GM23338 (cell line): ENCODE data around the gene ATF7IP2. TPM values are rescaled to one million over a fixed set of nuclear protein-coding genes. Genes with fewer than 3 reads are reported as not detected.
A peak's percentile ranks its signal among the peaks of the same experiment; 100 is the strongest.

Source experiments
- ATAC-seq: fragments of 200-7000 bp; cut with Tn5 transposase; 3 replicates; pipeline ENCODE4 v1.9.1; 2020
- DNase-seq: peaks from one replicate; pipeline ENCODE4 v3.0.0-alpha.2; 2015; ENCODE audit warnings: low spot score
- H2AFZ ChIP-seq: fragments of 200-600 bp; sonication (generic); 2 replicates; pipeline ENCODE4 v1.8.0; 2016; ENCODE audit warnings: antibody characterized with exemption, mild to moderate bottlenecking, moderate library complexity
- H3F3A ChIP-seq: fragments of 200-600 bp; sonication (generic); replicated peaks from 2 replicates; pipeline ENCODE4 v1.8.0; 2017; ENCODE audit warnings: antibody characterized with exemption, mixed run types, low read depth
- H3K27ac ChIP-seq: fragments of 200-600 bp; sonication (generic); 2 replicates; pipeline ENCODE4 v1.6.1; 2016; ENCODE audit warnings: low read depth
- H3K27me3 ChIP-seq: fragments of 200-600 bp; sonication (generic); 2 replicates; pipeline ENCODE4 v1.8.0; 2016; ENCODE audit warnings: mild to moderate bottlenecking, mixed run types, moderate library complexity; ENCODE audit not compliant: insufficient read depth
- H3K36me3 ChIP-seq: fragments of 200-600 bp; sonication (generic); 2 replicates; pipeline ENCODE4 v1.8.0; 2016; ENCODE audit warnings: mild to moderate bottlenecking; ENCODE audit not compliant: insufficient read depth
- H3K4me1 ChIP-seq: fragments of 200-600 bp; sonication (generic); 2 replicates; pipeline ENCODE4 v1.8.0; 2016; ENCODE audit warnings: mild to moderate bottlenecking, moderate library complexity; ENCODE audit not compliant: insufficient read depth
- H3K4me2 ChIP-seq: fragments of 200-600 bp; sonication (generic); 2 replicates; pipeline ENCODE4 v1.7.1; 2017; ENCODE audit warnings: mixed run types
- H3K4me3 ChIP-seq: fragments of 200-600 bp; sonication (generic); 2 replicates; pipeline ENCODE4 v1.6.1; 2016; ENCODE audit warnings: mixed run types
- H3K79me2 ChIP-seq: fragments of 200-600 bp; sonication (generic); replicated peaks from 2 replicates; pipeline ENCODE4 v1.8.0; 2017; ENCODE audit warnings: mild to moderate bottlenecking; ENCODE audit not compliant: insufficient read depth
- H3K9me2 ChIP-seq: fragments of 200-600 bp; sonication (generic); 2 replicates; pipeline ENCODE4 v1.8.0; 2017; ENCODE audit not compliant: insufficient read depth
- H4K20me1 ChIP-seq: fragments of 200-600 bp; sonication (generic); replicated peaks from 2 replicates; pipeline ENCODE4 v1.8.0; 2017; ENCODE audit warnings: mild to moderate bottlenecking; ENCODE audit not compliant: insufficient read depth
- H3K27ac Mint-ChIP-seq: 2 replicates; pipeline ENCODE4 v1.8.0; 2020; ENCODE audit warnings: inconsistent platforms, mild to moderate bottlenecking, moderate library complexity, mixed read lengths
- H3K27me3 Mint-ChIP-seq: 3 replicates; pipeline ENCODE4 v1.8.0; 2022; ENCODE audit warnings: low read depth, mild to moderate bottlenecking, moderate library complexity, mixed read lengths, inconsistent platforms; ENCODE audit not compliant: insufficient read depth, poor library complexity
- H3K36me3 Mint-ChIP-seq: 3 replicates; pipeline ENCODE4 v1.8.0; 2021; ENCODE audit warnings: low read depth, mild to moderate bottlenecking, inconsistent platforms, moderate library complexity, mixed read lengths
- H3K4me1 Mint-ChIP-seq: 3 replicates; pipeline ENCODE4 v1.8.0; 2020; ENCODE audit warnings: mild to moderate bottlenecking, inconsistent platforms, mixed read lengths
- H3K4me3 Mint-ChIP-seq: 3 replicates; pipeline ENCODE4 v1.8.0; 2021; ENCODE audit warnings: moderate library complexity, mild to moderate bottlenecking, inconsistent platforms, mixed read lengths
- H3K9me3 Mint-ChIP-seq: 3 replicates; pipeline ENCODE4 v1.8.0; 2020; ENCODE audit warnings: moderate library complexity, mild to moderate bottlenecking, inconsistent platforms, mixed read lengths
- CREB1 ChIP-seq: fragments of 250-450 bp; sonication (Bioruptor Pico); IDR thresholded peaks from 2 replicates; pipeline ENCODE4 v1.5.0; 2020; ENCODE audit warnings: low read depth, mild to moderate bottlenecking, moderate library complexity
- CTCF ChIP-seq, 2 experiments: fragments of 200-600 bp in 1 of 2; sonication (generic) in 1 of 2; conservative IDR thresholded peaks; 2 replicates each; pipeline versions ENCODE4 v1.5.1 to v1.6.1; 2016 to 2017; ENCODE audit warnings: antibody characterized with exemption in 2 of 2, low read depth in 2 of 2, mild to moderate bottlenecking in 2 of 2, moderate library complexity in 1 of 2
- ETS1 ChIP-seq: IDR thresholded peaks from 2 replicates; pipeline ENCODE4 v1.6.1; 2016; ENCODE audit warnings: antibody characterized with exemption
- EZH2 ChIP-seq: fragments of 200-600 bp; sonication (generic); IDR thresholded peaks from one replicate; pipeline ENCODE4 v1.8.0; 2017; ENCODE audit warnings: antibody characterized with exemption, mild to moderate bottlenecking, low read depth; ENCODE audit not compliant: unreplicated experiment
- EZH2phosphoT487 ChIP-seq: fragments of 200-600 bp; sonication (generic); IDR thresholded peaks from one replicate; pipeline ENCODE4 v1.8.1; 2018; ENCODE audit warnings: antibody characterized with exemption; ENCODE audit not compliant: unreplicated experiment
- JUNB ChIP-seq: IDR thresholded peaks from one replicate; pipeline ENCODE4 v1.6.1; 2016; ENCODE audit warnings: antibody characterized with exemption; ENCODE audit not compliant: unreplicated experiment
- NANOG ChIP-seq: IDR thresholded peaks from 2 replicates; pipeline ENCODE4 v1.6.1; 2016; ENCODE audit warnings: antibody characterized with exemption, borderline replicate concordance
- POLR2AphosphoS5 ChIP-seq: IDR thresholded peaks from 2 replicates; pipeline ENCODE4 v1.6.1; 2016; ENCODE audit warnings: antibody characterized with exemption, low read depth
- ZNF114 ChIP-seq: fragments of 250-450 bp; sonication (Bioruptor Pico); IDR thresholded peaks from 2 replicates; pipeline ENCODE4 v1.5.0; 2020; ENCODE audit warnings: mild to moderate bottlenecking, moderate library complexity
- ZNF331 ChIP-seq: fragments of 250-450 bp; sonication (Bioruptor Pico); IDR thresholded peaks from 2 replicates; pipeline ENCODE4 v1.5.0; 2020; ENCODE audit warnings: low read depth, mild to moderate bottlenecking, moderate library complexity
- polyA plus RNA-seq: library from polyadenylated mRNA; unstranded; fragments of >200 nt; fragmentation: Nextera tagmentation; extraction: Ambion mirVana; gene quantifications from 2 replicates; pipeline ENCODE4 v1.2.1, GENCODE V29; 2016
- total RNA-seq: library from RNA; depleted of rRNA; stranded (reverse); fragments of >200 nt; shearing (Covaris generic); gene quantifications from 2 replicates; pipeline ENCODE4 v1.2.3, GENCODE V29; 2014
- TF ChIP-seq, protein P1 (sequence below): IDR thresholded peaks from one replicate; pipeline ENCODE4 v1.6.1; 2018; ENCODE audit warnings: antibody characterized with exemption; ENCODE audit not compliant: unreplicated experiment

Gene ATF7IP2
- total and polyA plus RNA-seq, 2 experiments from 2014 or later: 27.9 to 55.7 TPM

- no peak for TF ChIP-seq EZH2
- no peak for TF ChIP-seq ZNF114 (CRISPR knock-in tag)
- no peak for TF ChIP-seq ETS1
- TF ChIP-seq NANOG: no peak
- no peak for TF ChIP-seq ZNF331
These were observed 33.6 kb upstream of the ATF7IP2 start (continued) for GRCh38 chr16:10352262-10352661.

GRCh38 chr16:10355589-10355988 is 30.3 kb upstream of the ATF7IP2 start:
- no peaks in the 10 kb centered on the region for H3K9me2 ChIP-seq
- Mint-ChIP-seq H3K4me1 (no peaks in the 10 kb centered on the region), H3K9me3 (peaks cover 38% of the 10 kb centered on the region), H3K27ac (no peak overlapping the region), H3K27me3 (no peaks in the 10 kb centered on the region), H3K36me3 (no peaks in the 10 kb centered on the region), H3K4me3 (no peak overlapping the region)
- H4K20me1 ChIP-seq: no peaks in the 10 kb centered on the region
- H3K4me2 ChIP-seq: no peak overlapping the region
- no peaks in the 10 kb centered on the region for H3K79me2 ChIP-seq
- no peak for DNase-seq
- H3K27ac ChIP-seq: no peak overlapping the region
- no peaks in the 10 kb centered on the region for H3K27me3 ChIP-seq
- H3K4me1 ChIP-seq: no peaks in the 10 kb centered on the region
- H3F3A ChIP-seq: no peaks in the 10 kb centered on the region
- no peaks in the 10 kb centered on the region for H3K36me3 ChIP-seq
- 0 out of 2 replicates have a peak overlapping the region, but pooled peaks have one; percentile 14 for H2AFZ ChIP-seq
- ATAC-seq: no peak
- H3K4me3 ChIP-seq: no peak overlapping the region
- no peak for TF ChIP-seq POLR2AphosphoS5
- no peak for TF ChIP-seq ETS1
- TF ChIP-seq JUNB: no peak
- TF ChIP-seq, protein P1, sequence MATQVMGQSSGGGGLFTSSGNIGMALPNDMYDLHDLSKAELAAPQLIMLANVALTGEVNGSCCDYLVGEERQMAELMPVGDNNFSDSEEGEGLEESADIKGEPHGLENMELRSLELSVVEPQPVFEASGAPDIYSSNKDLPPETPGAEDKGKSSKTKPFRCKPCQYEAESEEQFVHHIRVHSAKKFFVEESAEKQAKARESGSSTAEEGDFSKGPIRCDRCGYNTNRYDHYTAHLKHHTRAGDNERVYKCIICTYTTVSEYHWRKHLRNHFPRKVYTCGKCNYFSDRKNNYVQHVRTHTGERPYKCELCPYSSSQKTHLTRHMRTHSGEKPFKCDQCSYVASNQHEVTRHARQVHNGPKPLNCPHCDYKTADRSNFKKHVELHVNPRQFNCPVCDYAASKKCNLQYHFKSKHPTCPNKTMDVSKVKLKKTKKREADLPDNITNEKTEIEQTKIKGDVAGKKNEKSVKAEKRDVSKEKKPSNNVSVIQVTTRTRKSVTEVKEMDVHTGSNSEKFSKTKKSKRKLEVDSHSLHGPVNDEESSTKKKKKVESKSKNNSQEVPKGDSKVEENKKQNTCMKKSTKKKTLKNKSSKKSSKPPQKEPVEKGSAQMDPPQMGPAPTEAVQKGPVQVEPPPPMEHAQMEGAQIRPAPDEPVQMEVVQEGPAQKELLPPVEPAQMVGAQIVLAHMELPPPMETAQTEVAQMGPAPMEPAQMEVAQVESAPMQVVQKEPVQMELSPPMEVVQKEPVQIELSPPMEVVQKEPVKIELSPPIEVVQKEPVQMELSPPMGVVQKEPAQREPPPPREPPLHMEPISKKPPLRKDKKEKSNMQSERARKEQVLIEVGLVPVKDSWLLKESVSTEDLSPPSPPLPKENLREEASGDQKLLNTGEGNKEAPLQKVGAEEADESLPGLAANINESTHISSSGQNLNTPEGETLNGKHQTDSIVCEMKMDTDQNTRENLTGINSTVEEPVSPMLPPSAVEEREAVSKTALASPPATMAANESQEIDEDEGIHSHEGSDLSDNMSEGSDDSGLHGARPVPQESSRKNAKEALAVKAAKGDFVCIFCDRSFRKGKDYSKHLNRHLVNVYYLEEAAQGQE: no peak
- no peak for TF ChIP-seq EZH2
- TF ChIP-seq CREB1 (CRISPR knock-in tag): no peak
- TF ChIP-seq EZH2phosphoT487: no peak
- no peak for TF ChIP-seq ZNF331
- TF ChIP-seq CTCF (conservative IDR thresholded peaks at IDR 0.05; ENCODE audit: low read depth in 2 of 2): no peak
- no peak for TF ChIP-seq ZNF114 (CRISPR knock-in tag)
- TF ChIP-seq NANOG: no peak
